OCI-LY7 (cell line): Measurements from ENCODE around the gene SLC2A4.

Experiments
- EZH2phosphoT487 ChIP-seq: fragments of 200-600 bp; sonication (generic); IDR thresholded peaks from 2 replicates; pipeline ENCODE4 v1.6.1; 2018; ENCODE audit warnings: low read depth, borderline replicate concordance, mild to moderate bottlenecking, mixed run types, antibody characterized with exemption, low read length, moderate library complexity, mixed read lengths
- TF ChIP-seq, protein P1 (sequence below): fragments of 200-600 bp; sonication (generic); conservative IDR thresholded peaks from 2 replicates; pipeline ENCODE4 v1.5.1; 2014; ENCODE audit warnings: mild to moderate bottlenecking, antibody characterized with exemption, low read length, moderate library complexity, mixed read lengths

GRCh38 chr17:7292194-7292593 is 10.7 kb downstream of the SLC2A4 start:
- TF ChIP-seq, protein P1, sequence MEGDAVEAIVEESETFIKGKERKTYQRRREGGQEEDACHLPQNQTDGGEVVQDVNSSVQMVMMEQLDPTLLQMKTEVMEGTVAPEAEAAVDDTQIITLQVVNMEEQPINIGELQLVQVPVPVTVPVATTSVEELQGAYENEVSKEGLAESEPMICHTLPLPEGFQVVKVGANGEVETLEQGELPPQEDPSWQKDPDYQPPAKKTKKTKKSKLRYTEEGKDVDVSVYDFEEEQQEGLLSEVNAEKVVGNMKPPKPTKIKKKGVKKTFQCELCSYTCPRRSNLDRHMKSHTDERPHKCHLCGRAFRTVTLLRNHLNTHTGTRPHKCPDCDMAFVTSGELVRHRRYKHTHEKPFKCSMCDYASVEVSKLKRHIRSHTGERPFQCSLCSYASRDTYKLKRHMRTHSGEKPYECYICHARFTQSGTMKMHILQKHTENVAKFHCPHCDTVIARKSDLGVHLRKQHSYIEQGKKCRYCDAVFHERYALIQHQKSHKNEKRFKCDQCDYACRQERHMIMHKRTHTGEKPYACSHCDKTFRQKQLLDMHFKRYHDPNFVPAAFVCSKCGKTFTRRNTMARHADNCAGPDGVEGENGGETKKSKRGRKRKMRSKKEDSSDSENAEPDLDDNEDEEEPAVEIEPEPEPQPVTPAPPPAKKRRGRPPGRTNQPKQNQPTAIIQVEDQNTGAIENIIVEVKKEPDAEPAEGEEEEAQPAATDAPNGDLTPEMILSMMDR, result no peak
- no peak for TF ChIP-seq EZH2phosphoT487
